Parathyroid adenoma (tissue), 2 donors: Measurements from ENCODE around the gene AXDND1.

Source experiments
- H2AFZ ChIP-seq: fragments of 300-600 bp; sonication (generic); one replicate; pipeline ENCODE4 v1.7.0; 2017; ENCODE audit warnings: antibody characterized with exemption, mild to moderate bottlenecking
- H3K27ac ChIP-seq: fragments of 300-600 bp; sonication (generic); one replicate; pipeline ENCODE4 v1.7.0; 2017
- H3K27me3 ChIP-seq: fragments of 300-600 bp; sonication (generic); one replicate; pipeline ENCODE4 v1.7.0; 2017; ENCODE audit warnings: low read length; ENCODE audit not compliant: control insufficient read depth, insufficient read depth
- H3K36me3 ChIP-seq: fragments of 300-600 bp; sonication (generic); one replicate; pipeline ENCODE4 v1.7.0; 2017; ENCODE audit warnings: low read length; ENCODE audit not compliant: control insufficient read depth, insufficient read depth
- H3K4me1 ChIP-seq: fragments of 300-600 bp; sonication (generic); one replicate; pipeline ENCODE4 v1.7.0; 2017; ENCODE audit warnings: control low read depth
- H3K4me2 ChIP-seq: fragments of 300-600 bp; sonication (generic); one replicate; pipeline ENCODE4 v1.7.0; 2017; ENCODE audit warnings: low read length
- H3K4me3 ChIP-seq: fragments of 300-600 bp; sonication (generic); one replicate; pipeline ENCODE4 v1.7.0; 2017; ENCODE audit warnings: low read depth, low read length
- H3K79me2 ChIP-seq: fragments of 300-600 bp; sonication (generic); one replicate; pipeline ENCODE4 v1.7.0; 2017; ENCODE audit warnings: control low read depth
- H3K9ac ChIP-seq: fragments of 300-600 bp; sonication (generic); one replicate; pipeline ENCODE4 v1.7.0; 2017; ENCODE audit warnings: mild to moderate bottlenecking
- H3K9me3 ChIP-seq: fragments of 300-600 bp; sonication (generic); one replicate; pipeline ENCODE4 v1.7.0; 2017; ENCODE audit warnings: low read length; ENCODE audit not compliant: control insufficient read depth
- TF ChIP-seq, protein P1 (sequence below): fragments of 300-600 bp; sonication (generic); IDR thresholded peaks from one replicate; pipeline ENCODE4 v1.7.0; 2017; ENCODE audit warnings: antibody characterized with exemption, mild to moderate bottlenecking
- donor health status: primary hyperparathyroidism.

The AXDND1 gene

DNA sequence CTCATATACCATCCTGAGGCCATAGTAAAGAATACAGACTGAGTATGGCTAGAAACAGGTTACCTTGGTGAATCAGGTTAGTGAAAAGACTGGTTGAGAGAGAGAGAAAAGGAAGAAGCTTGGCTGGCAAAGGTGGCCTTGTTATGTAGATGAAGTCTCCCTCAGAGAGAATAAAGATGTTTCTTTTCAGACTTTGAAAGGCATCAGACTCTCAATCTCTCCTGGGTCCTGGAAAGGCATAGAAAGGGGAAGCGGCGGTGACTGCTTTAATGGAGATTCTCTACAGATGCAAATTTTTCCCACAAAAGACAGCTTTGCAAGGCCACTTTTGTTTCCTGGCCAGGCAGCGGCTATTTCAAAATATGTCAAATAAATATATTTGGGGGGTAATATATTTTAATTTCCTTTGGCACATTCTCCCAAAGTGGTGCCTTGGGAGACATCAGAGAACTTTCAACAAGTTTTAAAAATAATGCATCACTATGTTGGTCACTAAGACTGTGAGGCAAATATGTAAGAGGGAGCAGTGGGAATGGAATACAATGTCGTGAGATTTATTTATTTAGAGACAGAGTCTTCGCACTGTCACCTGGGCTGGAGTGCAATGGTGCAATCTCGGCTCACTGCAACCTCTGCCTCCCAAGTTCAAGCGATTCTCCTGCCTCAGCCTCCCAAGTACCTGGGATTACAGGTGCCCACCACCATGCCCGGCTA lies 163.9 kb downstream of the AXDND1 start:
- H3K9ac ChIP-seq = no peak overlapping the region
- no peak overlapping the region for H3K4me3 ChIP-seq
- no peaks in the 10 kb centered on the region for H3K79me2 ChIP-seq
- H3K4me1 ChIP-seq = no peaks in the 10 kb centered on the region
- H3K27ac ChIP-seq = no peak overlapping the region
- no peaks in the 10 kb centered on the region for H3K27me3 ChIP-seq
- TF ChIP-seq, protein P1, sequence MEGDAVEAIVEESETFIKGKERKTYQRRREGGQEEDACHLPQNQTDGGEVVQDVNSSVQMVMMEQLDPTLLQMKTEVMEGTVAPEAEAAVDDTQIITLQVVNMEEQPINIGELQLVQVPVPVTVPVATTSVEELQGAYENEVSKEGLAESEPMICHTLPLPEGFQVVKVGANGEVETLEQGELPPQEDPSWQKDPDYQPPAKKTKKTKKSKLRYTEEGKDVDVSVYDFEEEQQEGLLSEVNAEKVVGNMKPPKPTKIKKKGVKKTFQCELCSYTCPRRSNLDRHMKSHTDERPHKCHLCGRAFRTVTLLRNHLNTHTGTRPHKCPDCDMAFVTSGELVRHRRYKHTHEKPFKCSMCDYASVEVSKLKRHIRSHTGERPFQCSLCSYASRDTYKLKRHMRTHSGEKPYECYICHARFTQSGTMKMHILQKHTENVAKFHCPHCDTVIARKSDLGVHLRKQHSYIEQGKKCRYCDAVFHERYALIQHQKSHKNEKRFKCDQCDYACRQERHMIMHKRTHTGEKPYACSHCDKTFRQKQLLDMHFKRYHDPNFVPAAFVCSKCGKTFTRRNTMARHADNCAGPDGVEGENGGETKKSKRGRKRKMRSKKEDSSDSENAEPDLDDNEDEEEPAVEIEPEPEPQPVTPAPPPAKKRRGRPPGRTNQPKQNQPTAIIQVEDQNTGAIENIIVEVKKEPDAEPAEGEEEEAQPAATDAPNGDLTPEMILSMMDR = no peak
- H3K36me3 ChIP-seq = no peaks in the 10 kb centered on the region
- no peak overlapping the region for H2AFZ ChIP-seq
- H3K9me3 ChIP-seq = no peaks in the 10 kb centered on the region
- H3K4me2 ChIP-seq = no peak overlapping the region

- no peak overlapping the region for H2AFZ ChIP-seq
- H3K79me2 ChIP-seq = no peaks in the 10 kb centered on the region
- no peaks in the 10 kb centered on the region for H3K27me3 ChIP-seq
- no peaks in the 10 kb centered on the region for H3K36me3 ChIP-seq
- no peak overlapping the region for H3K4me3 ChIP-seq
- TF ChIP-seq, protein P1 = no peak
- no peaks in the 10 kb centered on the region for H3K4me1 ChIP-seq
- H3K9me3 ChIP-seq = no peaks in the 10 kb centered on the region
- H3K27ac ChIP-seq = no peak overlapping the region
- H3K4me2 ChIP-seq = no peak overlapping the region
- H3K9ac ChIP-seq = no peak overlapping the region
Measured at GRCh38 chr1:179530352-179530751, 164.6 kb downstream of the AXDND1 start.

DNA sequence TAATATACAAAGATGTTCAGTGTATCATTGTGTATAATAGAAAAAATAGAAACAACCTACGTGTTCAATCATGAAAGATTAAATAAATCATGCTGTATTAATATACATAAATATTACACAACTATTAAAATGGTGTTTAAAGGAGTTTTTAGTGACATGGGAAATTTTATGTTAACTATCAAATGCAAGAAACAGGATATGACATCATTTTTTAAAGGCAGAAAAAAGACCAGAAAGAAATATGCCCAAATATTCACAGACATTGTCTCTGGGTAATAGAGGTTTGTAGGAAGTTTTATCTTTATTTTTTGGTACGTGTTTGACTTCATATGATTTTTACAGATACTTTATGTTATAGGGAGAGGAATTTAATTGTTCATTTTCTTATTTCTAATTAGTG lies 176.0 kb downstream of the AXDND1 start:
- Histone ChIP-seq H2AFZ (no peak overlapping the region), H3K4me2 (no peak overlapping the region), H3K27me3 (no peaks in the 10 kb centered on the region), H3K79me2 (no peaks in the 10 kb centered on the region), H3K9me3 (no peaks in the 10 kb centered on the region), H3K27ac (no peak overlapping the region), H3K9ac (no peak overlapping the region), H3K4me3 (no peak overlapping the region), H3K36me3 (no peaks in the 10 kb centered on the region), H3K4me1 (no peaks in the 10 kb centered on the region)
- TF ChIP-seq, protein P1 = no peak

GRCh38 chr1:179545321-179545720 lies 179.6 kb downstream of the AXDND1 start:
- H3K9me3 ChIP-seq = no peaks in the 10 kb centered on the region
- H2AFZ ChIP-seq = no peak overlapping the region
- H3K4me1 ChIP-seq = no peaks in the 10 kb centered on the region
- H3K36me3 ChIP-seq = no peaks in the 10 kb centered on the region
- H3K27ac ChIP-seq = no peak overlapping the region
- no peaks in the 10 kb centered on the region for H3K27me3 ChIP-seq
- no peak overlapping the region for H3K9ac ChIP-seq
- H3K79me2 ChIP-seq = no peaks in the 10 kb centered on the region
- no peak overlapping the region for H3K4me2 ChIP-seq
- H3K4me3 ChIP-seq = no peak overlapping the region
- TF ChIP-seq, protein P1 = no peak

DNA sequence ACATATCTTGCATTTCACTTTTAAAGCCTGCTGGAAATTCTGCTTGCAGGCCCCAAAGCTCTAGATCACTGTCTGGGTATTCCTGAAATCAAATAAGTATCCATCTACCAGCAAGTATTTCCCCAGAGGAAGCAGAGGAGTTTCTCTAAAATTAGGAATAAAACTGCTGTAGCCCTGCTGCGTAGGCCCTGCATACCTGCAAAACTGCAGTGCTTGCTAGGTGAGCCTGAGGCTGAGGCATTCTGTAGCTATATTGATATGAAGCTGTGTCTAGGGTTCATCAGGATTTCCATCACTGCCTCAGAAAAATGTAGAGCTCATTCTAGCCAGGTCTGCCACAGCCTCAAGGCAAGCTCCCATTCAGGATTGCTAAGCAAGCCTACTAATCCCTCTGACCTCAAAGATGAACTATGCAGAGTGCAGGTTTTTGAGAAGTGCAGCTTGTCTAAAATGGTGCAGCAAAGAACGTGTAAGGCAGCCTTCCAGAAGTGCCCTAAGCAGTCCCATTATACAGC lies 181.3 kb downstream of the AXDND1 start:
- no peak overlapping the region for H2AFZ ChIP-seq
- no peak overlapping the region for H3K9ac ChIP-seq
- H3K4me3 ChIP-seq = no peak overlapping the region
- no peak overlapping the region for H3K4me2 ChIP-seq
- H3K9me3 ChIP-seq = no peaks in the 10 kb centered on the region
- H3K27ac ChIP-seq = no peak overlapping the region
- no peaks in the 10 kb centered on the region for H3K27me3 ChIP-seq
- H3K79me2 ChIP-seq = no peaks in the 10 kb centered on the region
- no peaks in the 10 kb centered on the region for H3K36me3 ChIP-seq
- TF ChIP-seq, protein P1 = no peak
- no peaks in the 10 kb centered on the region for H3K4me1 ChIP-seq
